GM19328 (cell line): ENCODE results near the gene DNAH5.

Experiments used
- ATAC-seq: cut with Tn5 transposase; IDR thresholded peaks from one replicate; pipeline ENCODE4 v1.9.1; 2021; ENCODE audit warnings: mild to moderate bottlenecking, moderate library complexity; ENCODE audit not compliant: unreplicated experiment

DNAH5 gene

DNA sequence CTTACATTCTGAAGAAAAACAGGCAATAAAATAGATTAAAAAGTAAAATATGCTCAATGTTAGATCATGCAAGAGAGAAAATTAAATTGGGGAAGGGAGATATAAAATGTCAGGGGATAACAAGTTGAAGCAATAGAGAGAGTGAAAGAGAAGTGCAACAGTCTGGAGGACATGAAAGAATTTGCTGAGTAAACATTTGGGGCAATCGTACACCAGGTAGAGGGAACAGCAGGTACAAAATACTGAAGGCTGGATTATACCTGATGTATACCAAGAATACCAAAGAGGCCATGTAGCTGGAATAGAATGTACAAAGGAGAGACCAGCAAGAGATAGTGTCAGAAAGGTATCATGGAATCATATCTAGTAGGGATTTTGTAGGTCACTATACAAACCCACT is 300.8 kb downstream of the DNAH5 start:
- no peak for ATAC-seq

- no peak for ATAC-seq
Observed at GRCh38 chr5:13643196-13643595, 301.3 kb downstream of the DNAH5 start.
